Activated B cell treated with CpG ODN at 0.5 μM for 24 hours (primary cell): ENCODE measurements around the gene RFC3. TPM values are rescaled to one million over a fixed set of nuclear protein-coding genes. Genes with fewer than 3 reads are reported as not detected.
"Not testable (repeated sequence)": the region's sequence is repeated elsewhere in the genome, so short reads cannot be mapped to it uniquely, and the experiment has no call there.

Experiments
- ATAC-seq: fragments of 200-7000 bp; cut with Tn5 transposase; one replicate; pipeline ENCODE4 v1.10.0; 2021; ENCODE audit warnings: low read depth, mild to moderate bottlenecking, moderate library complexity
- CTCF ChIA-PET: fragments of 350-600 bp; sonication (Branson Sonifier 250); formaldehyde crosslinking; loops from one replicate; lab custom pipeline; 2021; ENCODE audit warnings: antibody characterized with exemption; lab: Charles Lee
- POLR2A ChIA-PET: fragments of 350-600 bp; sonication (Branson Sonifier 250); formaldehyde crosslinking; loops from one replicate; lab custom pipeline; 2021; ENCODE audit warnings: antibody characterized with exemption; lab: Charles Lee
- DNase-seq: peaks from one replicate; pipeline ENCODE4 v3.0.0; 2022
- H3K27ac Mint-ChIP-seq: one replicate; pipeline ENCODE4 v1.8.0; 2020; ENCODE audit warnings: mixed read lengths
- H3K27me3 Mint-ChIP-seq: one replicate; pipeline ENCODE4 v1.8.0; 2021; ENCODE audit warnings: mixed read lengths
- H3K36me3 Mint-ChIP-seq: one replicate; pipeline ENCODE4 v1.8.0; 2021; ENCODE audit warnings: low read depth, mixed read lengths
- H3K4me1 Mint-ChIP-seq: one replicate; pipeline ENCODE4 v1.8.0; 2021; ENCODE audit warnings: mixed read lengths
- H3K4me3 Mint-ChIP-seq: one replicate; pipeline ENCODE4 v1.8.0; 2020; ENCODE audit warnings: mild to moderate bottlenecking, mixed read lengths
- H3K9me3 Mint-ChIP-seq: one replicate; pipeline ENCODE4 v1.8.0; 2020; ENCODE audit warnings: mixed read lengths
- intact Hi-C: fragments of 100-400 bp; cut with micrococcal nuclease; formaldehyde crosslinking; loops from one replicate; pipeline ENCODE4 v1.15.1; 2024
- total RNA-seq: library from RNA; stranded (reverse); gene quantifications from 2 replicates; pipeline ENCODE4 v1.2.3, GENCODE V29; 2022
- TF ChIP-seq, protein P1 (sequence below): fragments of 200-600 bp; IDR thresholded peaks from one replicate; pipeline ENCODE4 v1.8.0; 2022; ENCODE audit warnings: antibody characterized with exemption, mild to moderate bottlenecking

The RFC3 gene
- total RNA-seq, 1 donor from 2014 or later: 13.5 TPM

GRCh38 chr13:33776239-33776881 lies 41.6 kb upstream of the RFC3 start:
- ChIA-PET POLR2A (no interaction called here), CTCF (no interaction called here)
- Mint-ChIP-seq H3K36me3 (no peaks in the 10 kb centered on the region), H3K4me3 (no peak overlapping the region), H3K9me3 (peaks cover 4% of the 10 kb centered on the region), H3K4me1 (no peaks in the 10 kb centered on the region), H3K27ac (no peak overlapping the region), H3K27me3 (peaks cover 5% of the 10 kb centered on the region)
- DNase-seq (no peak), ATAC-seq (no peak)
- intact Hi-C loops: no loop called here
- TF ChIP-seq, protein P1, sequence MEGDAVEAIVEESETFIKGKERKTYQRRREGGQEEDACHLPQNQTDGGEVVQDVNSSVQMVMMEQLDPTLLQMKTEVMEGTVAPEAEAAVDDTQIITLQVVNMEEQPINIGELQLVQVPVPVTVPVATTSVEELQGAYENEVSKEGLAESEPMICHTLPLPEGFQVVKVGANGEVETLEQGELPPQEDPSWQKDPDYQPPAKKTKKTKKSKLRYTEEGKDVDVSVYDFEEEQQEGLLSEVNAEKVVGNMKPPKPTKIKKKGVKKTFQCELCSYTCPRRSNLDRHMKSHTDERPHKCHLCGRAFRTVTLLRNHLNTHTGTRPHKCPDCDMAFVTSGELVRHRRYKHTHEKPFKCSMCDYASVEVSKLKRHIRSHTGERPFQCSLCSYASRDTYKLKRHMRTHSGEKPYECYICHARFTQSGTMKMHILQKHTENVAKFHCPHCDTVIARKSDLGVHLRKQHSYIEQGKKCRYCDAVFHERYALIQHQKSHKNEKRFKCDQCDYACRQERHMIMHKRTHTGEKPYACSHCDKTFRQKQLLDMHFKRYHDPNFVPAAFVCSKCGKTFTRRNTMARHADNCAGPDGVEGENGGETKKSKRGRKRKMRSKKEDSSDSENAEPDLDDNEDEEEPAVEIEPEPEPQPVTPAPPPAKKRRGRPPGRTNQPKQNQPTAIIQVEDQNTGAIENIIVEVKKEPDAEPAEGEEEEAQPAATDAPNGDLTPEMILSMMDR: no peak

DNA sequence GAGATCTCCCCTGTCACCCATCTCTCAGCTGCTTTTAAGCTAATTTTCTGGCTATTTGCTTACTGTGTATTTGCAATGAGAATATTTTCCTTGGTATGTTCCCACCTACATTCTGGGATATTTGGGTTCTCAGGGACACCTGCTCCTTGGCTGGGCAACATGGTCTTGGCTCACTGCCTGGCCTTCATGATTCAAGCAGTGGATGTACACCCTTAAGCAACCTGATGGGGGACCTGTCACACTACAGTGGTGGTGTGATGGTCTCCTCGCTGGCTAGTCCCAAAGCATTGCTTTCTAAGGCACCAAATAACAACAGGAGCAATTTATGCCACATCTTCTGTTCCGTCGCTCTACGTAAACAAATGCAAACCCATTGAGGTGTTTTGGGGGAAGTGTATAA lies 35.3 kb upstream of the RFC3 start:
- Mint-ChIP-seq H3K36me3 (no peaks in the 10 kb centered on the region), H3K4me3 (no peak overlapping the region), H3K27ac (no peak overlapping the region), H3K9me3 (peaks cover 7% of the 10 kb centered on the region), H3K4me1 (peaks cover 11% of the 10 kb centered on the region), H3K27me3 (peaks cover 5% of the 10 kb centered on the region)
- intact Hi-C loops: no loop called here
- TF ChIP-seq, protein P1: no peak
- POLR2A ChIA-PET: no interaction called here
- CTCF ChIA-PET: no interaction called here
- ATAC-seq: no peak
- DNase-seq: no peak

DNA sequence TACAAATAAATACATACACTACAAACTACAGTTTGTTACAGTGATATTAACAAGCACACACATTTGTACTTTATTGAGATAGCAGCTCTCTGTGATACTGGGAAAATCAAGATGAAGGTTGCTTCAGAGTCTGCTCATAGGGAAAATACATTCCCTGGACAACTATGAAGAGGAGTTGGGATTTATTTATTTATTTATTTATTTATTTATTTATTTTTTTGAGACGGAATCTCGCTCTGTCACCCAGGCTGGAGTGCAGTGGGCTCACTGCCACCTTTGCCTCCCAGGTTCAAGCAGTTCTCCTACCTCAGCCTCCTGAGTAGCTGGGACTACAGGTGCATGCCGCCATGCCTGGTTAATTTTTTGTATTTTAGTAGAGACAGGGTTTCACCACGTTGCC lies 34.7 kb upstream of the RFC3 start:
- POLR2A ChIA-PET, H3K4me3 Mint-ChIP-seq, DNase-seq, H3K36me3 Mint-ChIP-seq, intact Hi-C loops, ATAC-seq, CTCF ChIA-PET, H3K27me3 Mint-ChIP-seq, H3K27ac Mint-ChIP-seq, H3K9me3 Mint-ChIP-seq: not testable (repeated sequence)
- H3K4me1 Mint-ChIP-seq: peaks cover 11% of the 10 kb centered on the region

DNA sequence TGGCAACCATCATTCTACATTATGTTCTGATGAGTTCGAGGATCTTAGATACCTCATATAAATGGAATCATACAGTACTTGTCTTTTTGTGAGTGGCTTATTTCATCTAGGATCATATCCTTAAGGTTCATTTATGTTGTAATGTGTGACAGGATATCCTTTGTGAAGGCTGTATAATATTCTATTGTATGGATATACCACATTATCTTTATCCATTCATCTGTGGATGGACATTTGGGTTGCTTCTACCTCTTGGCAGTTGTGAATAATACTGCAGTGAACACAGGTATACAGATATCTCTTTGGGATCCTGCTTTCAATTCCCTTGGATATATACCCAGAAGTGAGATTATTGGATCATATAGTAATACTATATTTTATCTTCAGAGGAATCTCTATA lies 33.2 kb upstream of the RFC3 start:
- ChIA-PET CTCF (no interaction called here), POLR2A (no interaction called here)
- H3K27ac Mint-ChIP-seq: no peak overlapping the region
- peaks cover 11% of the 10 kb centered on the region for H3K4me1 Mint-ChIP-seq
- H3K36me3 Mint-ChIP-seq: no peaks in the 10 kb centered on the region
- H3K4me3 Mint-ChIP-seq: no peak overlapping the region
- peaks cover 7% of the 10 kb centered on the region for H3K9me3 Mint-ChIP-seq
- ATAC-seq (no peak), DNase-seq (no peak)
- intact Hi-C loops: no loop called here
- peaks cover 5% of the 10 kb centered on the region for H3K27me3 Mint-ChIP-seq
- TF ChIP-seq, protein P1: no peak

DNA sequence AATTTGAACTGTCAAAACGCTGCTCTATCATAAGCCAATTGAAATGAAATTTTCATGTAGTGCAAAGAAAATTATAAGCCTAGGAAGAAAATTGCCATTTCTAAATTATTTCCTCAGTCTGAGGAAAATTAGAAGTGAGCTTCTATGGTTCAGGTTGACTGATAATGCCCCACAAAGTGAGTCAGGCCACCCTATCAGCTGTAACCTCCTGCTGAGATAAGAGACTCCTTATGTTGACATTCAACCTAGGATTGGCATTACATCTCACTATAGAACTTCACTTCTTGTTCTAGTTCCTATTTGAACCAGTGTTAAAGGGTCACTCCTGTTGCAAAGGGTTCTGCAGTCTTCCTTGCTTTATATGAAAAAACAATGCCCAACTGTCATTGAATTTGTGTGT lies 32.6 kb upstream of the RFC3 start:
- ChIA-PET CTCF (no interaction called here), POLR2A (no interaction called here)
- no peaks in the 10 kb centered on the region for H3K36me3 Mint-ChIP-seq
- DNase-seq (no peak), ATAC-seq (no peak)
- intact Hi-C loops: no loop called here
- H3K27me3 Mint-ChIP-seq: peaks cover 5% of the 10 kb centered on the region
- no peak overlapping the region for H3K27ac Mint-ChIP-seq
- peaks cover 7% of the 10 kb centered on the region for H3K9me3 Mint-ChIP-seq
- no peak overlapping the region for H3K4me3 Mint-ChIP-seq
- TF ChIP-seq, protein P1: no peak
- H3K4me1 Mint-ChIP-seq: peaks cover 11% of the 10 kb centered on the region
